ENCODE measurements around the gene CUL9.

GRCh38 chr6:43231053-43231452 is 49.1 kb downstream of the CUL9 start:
- TF ChIP-seq REST (IDR thresholded peaks at IDR 0.05; ENCODE audit: unreplicated experiment) = no peak
- TF ChIP-seq CTCF (conservative IDR thresholded peaks at IDR 0.05; ENCODE audit: low read depth in 2 of 2) = no peak
- TF ChIP-seq EZH2 (IDR thresholded peaks at IDR 0.05; ENCODE audit: low read depth, unreplicated experiment) = no peak
- TF ChIP-seq POLR2AphosphoS5 (IDR thresholded peaks at IDR 0.05; ENCODE audit: low read depth) = no peak
- TF ChIP-seq, protein P1, sequence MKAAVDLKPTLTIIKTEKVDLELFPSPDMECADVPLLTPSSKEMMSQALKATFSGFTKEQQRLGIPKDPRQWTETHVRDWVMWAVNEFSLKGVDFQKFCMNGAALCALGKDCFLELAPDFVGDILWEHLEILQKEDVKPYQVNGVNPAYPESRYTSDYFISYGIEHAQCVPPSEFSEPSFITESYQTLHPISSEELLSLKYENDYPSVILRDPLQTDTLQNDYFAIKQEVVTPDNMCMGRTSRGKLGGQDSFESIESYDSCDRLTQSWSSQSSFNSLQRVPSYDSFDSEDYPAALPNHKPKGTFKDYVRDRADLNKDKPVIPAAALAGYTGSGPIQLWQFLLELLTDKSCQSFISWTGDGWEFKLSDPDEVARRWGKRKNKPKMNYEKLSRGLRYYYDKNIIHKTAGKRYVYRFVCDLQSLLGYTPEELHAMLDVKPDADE (IDR thresholded peaks at IDR 0.05) = no peak
- TF ChIP-seq NANOG (IDR thresholded peaks at IDR 0.05; ENCODE audit: borderline replicate concordance) = no peak
- TF ChIP-seq EZH2phosphoT487 (IDR thresholded peaks at IDR 0.05; ENCODE audit: unreplicated experiment) = no peak
- no peak for TF ChIP-seq CREB1 (CRISPR knock-in tag; IDR thresholded peaks at IDR 0.05; ENCODE audit: low read depth)
- no peak for TF ChIP-seq ZNF331 (CRISPR knock-in tag; IDR thresholded peaks at IDR 0.05; ENCODE audit: low read depth)
- TF ChIP-seq ZNF462 (CRISPR knock-in tag; IDR thresholded peaks at IDR 0.05) = no peak
- TF ChIP-seq ZNF114 (CRISPR knock-in tag; IDR thresholded peaks at IDR 0.05) = no peak
